HAP-1 (cell line): ENCODE results near the gene RFC1.
"Not testable (repeated sequence)": the region's sequence is repeated elsewhere in the genome, so short reads cannot be mapped to it uniquely, and the experiment has no call there.

ENCODE experiments used
- DNase-seq, 2 experiments: peaks; one replicate each; pipeline ENCODE4 v3.0.0-alpha.2; 2016 to 2020; ENCODE audit warnings: low spot score in 2 of 2
- H3K27me3 ChIP-seq: fragments of 250-450 bp; sonication (Bioruptor Pico); 2 replicates; pipeline ENCODE4 v1.5.1; 2020; ENCODE audit warnings: low read depth, mild to moderate bottlenecking, moderate library complexity
- H3K36me3 ChIP-seq: fragments of 250-450 bp; sonication (Bioruptor Pico); replicated peaks from 2 replicates; pipeline ENCODE4 v1.5.1; 2020; ENCODE audit warnings: mild to moderate bottlenecking
- H3K4me1 ChIP-seq: fragments of 250-450 bp; sonication (Bioruptor Pico); 2 replicates; pipeline ENCODE4 v1.5.1; 2020; ENCODE audit warnings: mild to moderate bottlenecking
- H3K4me3 ChIP-seq: fragments of 250-450 bp; sonication (Bioruptor Pico); 2 replicates; pipeline ENCODE4 v1.5.1; 2020; ENCODE audit warnings: mild to moderate bottlenecking, moderate library complexity
- H3K9me3 ChIP-seq: fragments of 250-450 bp; sonication (Bioruptor Pico); 2 replicates; pipeline ENCODE4 v1.5.1; 2020; ENCODE audit warnings: mild to moderate bottlenecking, moderate library complexity
- in situ Hi-C: fragments of 300-500 bp; cut with MboI; formaldehyde crosslinking; loops from 3 replicates; pipeline ENCODE4 v1.14.3; 2020; ENCODE audit warnings: low sequenced_read_pairs, inconsistent platforms, mixed read lengths

RFC1 gene

DNA sequence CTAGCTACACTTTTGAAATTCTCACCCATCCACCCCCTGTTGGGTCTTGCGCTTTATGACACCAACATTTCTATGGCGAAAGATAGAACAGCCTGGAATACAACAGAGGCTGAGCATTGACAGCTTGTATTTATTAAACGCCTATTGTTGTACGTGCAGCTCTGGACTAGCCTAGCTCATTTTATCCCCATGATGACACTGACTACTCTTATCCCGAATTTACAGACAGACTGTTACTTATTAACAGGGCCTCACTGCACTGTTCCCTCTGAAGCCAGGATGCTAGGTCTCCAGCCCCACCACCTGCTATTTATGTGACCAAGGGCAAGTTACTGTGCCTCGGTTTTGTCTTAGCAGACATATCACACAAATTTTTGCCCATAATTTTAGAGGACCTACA, 1.0 kb upstream of the RFC1 start:
- Histone ChIP-seq H3K27me3 (no peaks in the 10 kb centered on the region), H3K9me3 (peaks cover 12% of the 10 kb centered on the region), H3K36me3 (no peaks in the 10 kb centered on the region), H3K4me1 (peaks cover 7% of the 10 kb centered on the region), H3K4me3 (no peak overlapping the region)
- in situ Hi-C loops, result no loop called here
- DNase-seq, result no peak

DNA sequence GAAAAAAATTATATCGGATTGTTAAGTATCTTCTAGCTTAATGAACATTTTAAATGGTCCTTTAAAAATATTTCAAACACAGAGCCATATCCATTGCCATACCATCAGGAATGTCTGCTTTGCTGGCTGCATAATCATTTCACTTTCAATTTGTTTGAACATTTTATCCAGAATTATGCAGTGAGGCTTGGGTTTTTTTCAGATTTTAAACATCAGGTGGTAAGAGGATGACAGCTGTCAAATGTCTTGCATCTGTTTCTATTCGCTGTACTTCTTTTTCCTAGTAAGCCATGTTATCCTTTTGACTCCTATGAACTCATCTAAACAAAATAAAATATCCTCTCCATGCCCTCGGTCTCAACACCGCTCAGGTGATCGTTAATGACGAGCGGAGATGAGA, 802 bp downstream of the RFC1 start:
- H3K4me1 ChIP-seq, result peaks cover 7% of the 10 kb centered on the region
- in situ Hi-C loops, result no loop called here

DNA sequence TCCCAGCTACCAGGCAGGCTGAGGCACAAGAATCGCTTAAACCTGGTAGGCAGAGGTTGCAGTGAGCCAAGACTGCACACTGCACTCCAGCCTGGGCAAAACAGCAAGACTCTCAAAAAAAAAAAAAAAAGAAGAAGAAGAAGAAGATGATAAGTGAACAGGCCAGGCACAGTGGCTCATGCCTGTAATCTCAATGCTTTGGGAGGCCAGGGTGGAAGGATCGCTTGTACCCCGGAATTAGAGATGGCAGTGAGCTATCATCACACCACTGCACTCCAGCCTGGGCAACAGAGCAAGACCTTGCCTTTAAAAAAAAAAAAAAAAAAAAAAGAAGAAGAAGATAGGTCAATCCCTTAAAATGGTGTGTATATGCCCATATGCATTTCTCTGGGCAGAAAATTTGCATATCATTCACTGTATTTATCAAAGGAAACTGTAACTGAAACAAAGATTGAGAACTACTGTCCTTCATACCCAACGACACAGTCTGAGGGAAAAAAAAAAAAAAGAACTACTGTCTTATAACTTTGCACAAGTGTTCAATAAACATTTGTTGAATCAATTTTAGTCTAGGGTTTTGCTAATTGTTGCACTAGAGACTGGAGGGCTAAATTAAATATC, 2.3 kb downstream of the RFC1 start:
- Histone ChIP-seq H3K9me3 (no peaks in the 10 kb centered on the region), H3K4me1 (peaks cover 7% of the 10 kb centered on the region), H3K36me3 (no peaks in the 10 kb centered on the region), H3K27me3 (no peaks in the 10 kb centered on the region), H3K4me3 (no peak overlapping the region)
- DNase-seq, result no peak
- in situ Hi-C loops, result no loop called here

More for the DNA sequence above, 802 bp downstream of the RFC1 start:
- no peaks in the 10 kb centered on the region for H3K36me3 ChIP-seq
- no peaks in the 10 kb centered on the region for H3K9me3 ChIP-seq
- no peaks in the 10 kb centered on the region for H3K27me3 ChIP-seq
- peak overlapping the region; percentile 89 for H3K4me3 ChIP-seq
- DNase-seq, result no peak

DNA sequence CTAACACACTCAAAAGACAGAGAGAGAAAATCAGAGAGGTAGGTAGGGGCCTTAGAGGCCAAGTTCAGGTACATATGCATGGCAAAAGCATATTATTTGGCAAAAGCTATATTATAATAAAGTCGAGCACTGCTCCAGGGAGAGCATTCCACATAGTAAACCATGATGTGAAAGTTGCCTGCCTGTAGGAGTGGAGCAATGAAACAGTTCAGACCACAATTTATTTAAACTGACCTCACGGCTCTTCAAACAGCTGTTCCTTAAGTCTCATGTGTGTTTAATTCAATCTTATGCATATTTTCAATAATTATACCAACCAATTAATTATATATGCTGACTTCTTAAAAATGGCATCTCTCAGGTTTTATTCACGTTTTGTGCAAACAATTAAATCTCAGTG, 3.3 kb downstream of the RFC1 start:
- DNase-seq, result no peak
- no peak overlapping the region for H3K4me3 ChIP-seq
- no peaks in the 10 kb centered on the region for H3K36me3 ChIP-seq
- H3K9me3 ChIP-seq, result no peaks in the 10 kb centered on the region
- in situ Hi-C loops, result no loop called here
- H3K4me1 ChIP-seq, result peaks cover 7% of the 10 kb centered on the region
- no peaks in the 10 kb centered on the region for H3K27me3 ChIP-seq

DNA sequence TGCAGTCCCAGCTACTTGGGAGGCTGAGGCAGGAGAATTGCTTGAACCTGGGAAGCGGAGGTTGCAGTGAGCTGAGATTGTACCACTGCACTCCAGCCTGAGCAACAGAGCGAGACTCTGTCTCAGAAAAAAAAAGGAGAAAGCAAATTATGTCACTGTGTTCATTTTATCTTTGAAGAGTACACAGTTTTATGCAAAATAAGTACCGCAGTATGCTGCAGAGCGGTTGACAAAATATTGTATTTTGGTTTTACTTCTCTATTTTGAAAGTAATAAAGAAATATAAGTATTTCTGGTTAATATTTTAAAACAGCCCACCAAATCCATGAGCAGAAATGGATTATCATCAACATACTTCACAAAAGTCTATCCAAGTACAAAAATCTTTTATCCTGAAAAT, 5.6 kb downstream of the RFC1 start:
- H3K9me3 ChIP-seq, in situ Hi-C loops, H3K27me3 ChIP-seq, DNase-seq, H3K36me3 ChIP-seq, H3K4me3 ChIP-seq: not testable (repeated sequence)
- H3K4me1 ChIP-seq, result peaks cover 20% of the 10 kb centered on the region

DNA sequence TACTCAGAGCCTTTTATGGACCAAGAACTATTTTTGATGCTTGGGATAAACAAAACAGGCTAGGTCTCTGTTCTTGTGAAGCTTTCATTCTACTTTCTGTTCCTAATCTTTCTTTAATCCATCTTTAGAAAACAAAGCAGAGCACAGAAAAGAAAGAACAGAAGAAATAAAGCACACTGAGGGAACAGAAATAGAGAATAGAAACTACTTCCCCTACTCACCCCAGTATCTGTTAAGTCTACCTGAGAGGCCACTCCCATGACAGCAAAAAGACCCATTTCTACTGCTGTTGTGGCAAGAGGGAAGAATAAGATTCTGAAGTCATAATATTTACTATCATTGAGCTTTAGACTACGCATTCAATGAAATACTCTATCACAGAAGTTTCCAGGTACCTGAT, 9.2 kb downstream of the RFC1 start:
- H3K27me3 ChIP-seq, result no peaks in the 10 kb centered on the region
- H3K36me3 ChIP-seq, result no peaks in the 10 kb centered on the region
- H3K9me3 ChIP-seq, result no peaks in the 10 kb centered on the region
- in situ Hi-C loops, result no loop called here
- no peak overlapping the region for H3K4me3 ChIP-seq
- peak in 1 of 2 experiments; percentile 72 for DNase-seq
- peaks cover 29% of the 10 kb centered on the region for H3K4me1 ChIP-seq

DNA sequence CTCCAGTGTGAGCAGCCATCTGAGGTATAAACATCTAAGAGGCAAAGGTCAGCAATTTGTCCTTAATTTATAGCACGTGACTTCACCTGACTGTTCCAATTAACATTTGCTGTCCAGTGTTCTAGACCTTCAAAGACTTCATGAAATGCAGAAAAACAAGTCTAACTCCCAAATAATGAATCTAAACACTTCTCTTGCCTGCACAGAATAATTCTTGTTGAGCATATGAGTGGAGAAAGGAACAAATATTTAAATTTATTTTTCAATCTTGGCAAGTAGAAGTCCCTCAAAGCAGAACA, 12.0 kb downstream of the RFC1 start:
- no peak for DNase-seq
- Histone ChIP-seq H3K27me3 (no peaks in the 10 kb centered on the region), H3K4me3 (no peak overlapping the region), H3K4me1 (peaks cover 29% of the 10 kb centered on the region), H3K36me3 (peaks cover 13% of the 10 kb centered on the region), H3K9me3 (no peaks in the 10 kb centered on the region)
- in situ Hi-C loops, result no loop called here

DNA sequence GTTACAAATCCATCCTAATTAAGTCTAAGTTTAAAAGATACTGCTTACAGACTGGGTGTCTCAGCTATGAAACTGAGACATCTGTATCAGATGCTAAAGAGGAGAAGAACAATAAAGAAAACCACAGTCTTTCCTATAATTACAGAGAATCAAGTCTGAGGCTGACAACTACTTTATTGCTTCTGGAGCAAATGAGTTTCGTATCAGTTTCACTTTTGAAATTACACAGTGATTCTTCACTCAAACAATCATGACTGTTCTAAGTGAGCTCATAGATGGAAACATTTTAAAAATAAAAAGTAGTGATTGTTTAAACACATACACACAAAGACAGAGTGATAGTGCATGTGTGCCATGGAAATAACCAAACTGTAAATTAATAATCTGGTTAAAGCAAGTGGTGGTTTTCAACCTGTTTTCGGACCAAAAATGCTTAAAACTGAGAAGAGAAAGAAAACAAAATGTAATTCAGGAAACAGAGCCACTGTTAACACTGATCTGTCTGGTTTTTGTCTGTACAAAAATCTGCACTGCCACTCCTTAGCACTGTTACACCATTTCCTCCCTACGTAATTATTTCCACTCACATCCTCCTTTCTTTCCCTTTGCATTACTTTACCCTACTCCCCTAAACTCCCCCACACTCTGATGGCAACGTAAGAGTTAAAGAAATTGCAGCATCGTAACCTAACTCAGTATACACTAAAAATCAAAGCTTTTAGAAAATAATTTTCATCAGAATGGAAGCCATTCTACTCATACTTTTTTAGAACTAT, 12.5 kb downstream of the RFC1 start:
- no peaks in the 10 kb centered on the region for H3K27me3 ChIP-seq
- peaks cover 29% of the 10 kb centered on the region for H3K4me1 ChIP-seq
- peak in 1 of 2 experiments; percentile 46 for DNase-seq
- H3K4me3 ChIP-seq, result peak overlapping the region; percentile 1; the same call in 1 of the 2 replicates
- in situ Hi-C loops, result no loop called here
- peaks cover 16% of the 10 kb centered on the region for H3K36me3 ChIP-seq
- H3K9me3 ChIP-seq, result no peaks in the 10 kb centered on the region

DNA sequence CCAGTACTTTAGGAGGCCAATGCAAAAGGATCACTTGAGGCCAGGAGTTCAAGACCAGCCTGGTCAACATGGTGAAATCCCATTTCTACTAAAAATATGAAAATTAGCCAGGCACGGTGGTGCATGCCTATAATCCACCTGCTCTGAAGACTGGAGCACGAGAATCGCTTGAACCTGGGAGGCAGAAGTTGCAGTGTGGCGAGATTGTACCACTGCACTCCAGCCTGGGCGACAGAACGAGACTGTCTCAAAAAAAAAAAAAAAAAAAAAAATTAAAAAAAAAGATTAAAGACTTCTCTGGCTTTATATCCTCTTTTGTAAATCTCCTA, 13.0 kb downstream of the RFC1 start:
- Histone ChIP-seq H3K36me3 (peaks cover 21% of the 10 kb centered on the region), H3K4me1 (peaks cover 29% of the 10 kb centered on the region)
- DNase-seq, in situ Hi-C loops, H3K4me3 ChIP-seq, H3K27me3 ChIP-seq, H3K9me3 ChIP-seq: not testable (repeated sequence)

DNA sequence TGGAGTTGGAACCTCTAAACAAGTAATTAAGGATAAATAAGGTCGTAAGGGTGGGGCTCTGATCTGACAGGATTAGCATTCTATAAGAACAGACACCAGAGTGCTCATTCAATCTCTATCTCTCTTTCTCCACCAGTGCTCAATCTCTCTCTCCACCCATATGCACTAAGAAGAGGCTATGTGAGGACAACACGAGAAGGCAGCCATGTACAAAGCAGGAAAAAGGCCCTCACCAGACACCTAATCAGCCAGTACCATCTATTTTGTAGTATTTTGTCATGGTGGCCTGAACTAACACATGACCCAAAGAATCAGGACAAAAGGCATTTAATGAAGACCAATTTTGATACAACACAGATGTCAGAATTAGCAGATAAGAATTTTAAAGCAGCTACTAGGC, 16.8 kb downstream of the RFC1 start:
- in situ Hi-C loops, result no loop called here
- Histone ChIP-seq H3K4me3 (no peak overlapping the region), H3K4me1 (peaks cover 16% of the 10 kb centered on the region), H3K27me3 (no peaks in the 10 kb centered on the region), H3K9me3 (no peaks in the 10 kb centered on the region), H3K36me3 (peaks cover 40% of the 10 kb centered on the region)
- DNase-seq, result no peak

DNA sequence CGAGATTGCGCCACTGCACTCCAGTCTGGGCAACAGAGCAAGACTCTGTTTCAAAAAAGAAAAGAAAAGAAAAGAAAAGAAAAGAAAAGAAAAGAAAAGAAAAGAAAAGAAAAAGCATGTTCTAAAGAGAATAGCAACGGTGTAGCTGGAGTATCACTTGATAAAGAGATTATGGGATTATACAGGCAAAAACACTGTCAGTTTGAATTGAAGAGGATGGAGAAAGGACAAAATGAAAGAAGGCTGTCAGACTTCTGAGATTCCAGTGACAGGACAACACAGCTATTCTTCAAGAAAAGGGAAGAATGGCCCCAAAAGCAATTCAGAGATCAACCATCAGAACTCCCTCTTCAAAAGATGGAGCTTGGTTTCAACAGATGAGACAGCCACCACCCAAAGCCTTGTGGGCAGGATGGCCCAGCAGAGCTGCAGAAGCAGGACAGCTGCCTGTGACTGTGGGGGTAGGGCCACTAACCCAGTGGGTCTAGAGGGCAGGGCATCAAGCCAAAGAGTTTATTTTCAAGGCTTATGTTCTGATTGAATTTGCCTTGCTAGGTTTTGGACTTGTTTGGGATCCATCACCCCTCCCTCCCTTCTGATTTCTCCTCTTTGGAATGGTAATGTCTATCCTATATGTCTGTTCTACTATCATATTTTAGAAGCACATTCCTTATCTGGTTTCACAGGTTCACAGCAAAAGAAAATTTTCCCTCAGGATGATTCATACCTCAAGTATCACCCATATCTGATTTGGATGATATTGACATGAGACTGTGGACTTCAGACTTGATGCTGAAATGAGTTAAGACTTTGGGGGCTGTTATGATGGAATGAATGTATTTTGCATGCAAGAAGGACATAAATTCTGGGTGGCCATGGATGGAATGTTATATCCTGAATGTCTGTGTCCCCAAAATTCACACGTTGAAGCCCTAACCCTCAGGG, 17.5 kb downstream of the RFC1 start:
- DNase-seq, result no peak
- in situ Hi-C loops, result no loop called here
- Histone ChIP-seq H3K4me1 (peaks cover 9% of the 10 kb centered on the region), H3K4me3 (no peak overlapping the region), H3K36me3 (peaks cover 40% of the 10 kb centered on the region), H3K9me3 (no peaks in the 10 kb centered on the region), H3K27me3 (no peaks in the 10 kb centered on the region)

DNA sequence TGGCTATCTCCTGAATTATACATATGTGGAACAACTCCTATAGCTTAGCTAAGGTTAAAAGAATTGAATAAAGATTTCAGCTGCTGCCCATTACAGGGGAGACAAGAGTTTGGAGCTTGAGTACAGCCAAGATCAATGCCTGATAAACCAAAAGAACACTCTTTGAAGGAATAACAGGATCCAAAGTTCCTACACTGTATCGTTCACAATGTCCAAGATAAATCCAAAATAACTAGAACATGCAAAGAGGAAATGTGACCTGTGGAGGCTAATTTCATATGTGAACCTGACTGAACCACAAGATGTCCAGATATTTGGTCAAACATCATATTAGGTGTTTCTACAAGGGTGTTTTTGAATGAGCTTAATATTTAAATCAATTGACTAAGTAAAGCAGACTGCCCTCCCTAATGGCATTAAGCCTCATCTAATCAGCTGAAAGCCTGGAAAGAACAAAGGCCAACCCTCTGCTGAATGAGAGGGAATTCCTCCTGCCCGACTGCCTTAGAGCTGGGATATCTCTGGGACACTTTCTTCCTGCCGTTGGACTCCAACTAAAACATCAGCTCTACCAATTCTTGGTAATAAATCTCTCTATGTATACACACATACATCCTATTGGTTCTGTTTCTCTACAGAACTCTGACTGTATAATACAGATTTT, 19.2 kb downstream of the RFC1 start:
- no peak for DNase-seq
- no peaks in the 10 kb centered on the region for H3K4me1 ChIP-seq
- no peaks in the 10 kb centered on the region for H3K27me3 ChIP-seq
- no peaks in the 10 kb centered on the region for H3K9me3 ChIP-seq
- in situ Hi-C loops, result no loop called here
- no peak overlapping the region for H3K4me3 ChIP-seq
- peaks cover 45% of the 10 kb centered on the region for H3K36me3 ChIP-seq

DNA sequence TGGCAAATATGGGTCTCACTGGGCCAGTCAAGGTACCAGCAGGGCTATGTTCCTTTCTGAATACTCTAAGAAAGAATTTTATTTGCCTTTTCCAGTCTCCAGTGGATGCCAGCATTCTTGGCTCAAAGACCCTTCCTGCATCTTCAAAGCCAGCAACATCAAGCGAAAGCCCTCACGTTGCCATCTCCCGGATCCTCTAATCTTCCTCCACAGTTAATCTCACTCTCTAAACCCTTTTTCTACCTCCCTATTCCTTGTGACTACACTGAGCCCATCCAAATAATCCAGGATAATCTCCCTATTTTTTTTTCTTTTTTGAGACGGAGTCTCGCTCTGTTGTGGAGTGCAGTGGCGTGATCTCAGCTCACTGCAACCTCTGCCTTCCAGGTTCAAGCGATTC, 23.4 kb downstream of the RFC1 start:
- no peak for DNase-seq
- Histone ChIP-seq H3K36me3 (peaks cover 22% of the 10 kb centered on the region), H3K4me1 (no peaks in the 10 kb centered on the region)

More for the DNA sequence above, 23.4 kb downstream of the RFC1 start:
- Histone ChIP-seq H3K27me3 (no peaks in the 10 kb centered on the region), H3K9me3 (no peaks in the 10 kb centered on the region), H3K4me3 (no peak overlapping the region)
- in situ Hi-C loops, result no loop called here
